K562 (cell line): ENCODE measurements around the gene SMAD3. TPM values are rescaled to one million over a fixed set of nuclear protein-coding genes. Genes with fewer than 3 reads are reported as not detected.

Experiments
- BRCA1 ChIP-seq, 2 experiments: fragments of 450-650 bp in 1 of 2; sonication (generic) in 1 of 2; formaldehyde crosslinking in 1 of 2; IDR thresholded peaks; 2 replicates each; pipeline versions ENCODE4 v1.5.0 to v1.6.1; 2017 to 2020; ENCODE audit warnings: mild to moderate bottlenecking in 1 of 2, missing genetic modification reagents in 1 of 2
- CXXC5 ChIP-seq: fragments of 250-450 bp; sonication (Bioruptor Pico); IDR thresholded peaks from 2 replicates; pipeline ENCODE4 v1.8.0; 2022; ENCODE audit warnings: inconsistent platforms, mild to moderate bottlenecking, moderate library complexity
- GTF2A2 ChIP-seq: IDR thresholded peaks from 2 replicates; pipeline ENCODE4 v1.6.1; 2016; ENCODE audit warnings: mild to moderate bottlenecking, missing genetic modification characterization, missing compliant biosample characterization
- JUN ChIP-seq, 2 experiments: sonication (generic) in 1 of 2; formaldehyde crosslinking in 1 of 2; IDR thresholded peaks; 2 replicates each; pipeline versions ENCODE4 v1.6.1 to v1.8.0; 2012 to 2022; ENCODE audit warnings: borderline replicate concordance in 2 of 2, mild to moderate bottlenecking in 2 of 2, improper control_type of control experiment in 1 of 2, low read depth in 1 of 2, low read length in 1 of 2, missing genetic modification reagents in 1 of 2
- KDM1A ChIP-seq, 2 experiments: fragments of 450-650 bp; IDR thresholded peaks; 2 replicates each; pipeline ENCODE4 v1.6.1; 2016; ENCODE audit warnings: mild to moderate bottlenecking in 2 of 2
- KLF6 ChIP-seq: fragments of 250-450 bp; sonication (Bioruptor Pico); IDR thresholded peaks from 2 replicates; pipeline ENCODE4 v1.4.0; 2020; ENCODE audit warnings: mild to moderate bottlenecking, moderate library complexity, borderline replicate concordance
- MXI1 ChIP-seq: IDR thresholded peaks from 2 replicates; pipeline ENCODE4 v1.6.1; 2011; ENCODE audit warnings: low read depth, mild to moderate bottlenecking, improper control_type of control experiment, low read length
- POLR2AphosphoS2 ChIP-seq: IDR thresholded peaks from 2 replicates; pipeline ENCODE4 v1.6.1; 2012; ENCODE audit warnings: low read length, improper control_type of control experiment
- RFX5 ChIP-seq: IDR thresholded peaks from 2 replicates; pipeline ENCODE4 v1.6.1; 2011; ENCODE audit warnings: low read depth, mild to moderate bottlenecking, improper control_type of control experiment, low read length
- RUNX1 ChIP-seq: sonication (generic); IDR thresholded peaks from 2 replicates; pipeline ENCODE4 v1.6.1; 2016; ENCODE audit warnings: antibody characterized with exemption, low read depth
- SAFB2 ChIP-seq: fragments of 200-400 bp; formaldehyde crosslinking; IDR thresholded peaks from 2 replicates; pipeline ENCODE4 v1.6.1; 2018; ENCODE audit warnings: borderline replicate concordance, low read length, low read depth, moderate library complexity; ENCODE audit not compliant: severe bottlenecking
- SIRT6 ChIP-seq: IDR thresholded peaks from one replicate; pipeline ENCODE4 v1.6.1; 2012; ENCODE audit warnings: low read depth, mild to moderate bottlenecking, control low read depth, inconsistent platforms, low read length, moderate library complexity
- TEAD4 ChIP-seq, 2 experiments: sonication (generic) in 1 of 2; formaldehyde crosslinking in 1 of 2; IDR thresholded peaks; 2 replicates each; pipeline versions ENCODE4 v1.6.1 to v1.8.0; 2012 to 2022; ENCODE audit warnings: borderline replicate concordance in 1 of 2, inconsistent platforms in 1 of 2, low read length in 1 of 2, mild to moderate bottlenecking in 1 of 2, missing genetic modification reagents in 1 of 2
- YY1 ChIP-seq, 3 experiments: IDR thresholded peaks; 2 replicates each; pipeline ENCODE4 v1.6.1; 2011; ENCODE audit warnings: low read length in 2 of 3, mild to moderate bottlenecking in 2 of 3, moderate library complexity in 2 of 3, borderline replicate concordance in 1 of 3, control low read depth in 1 of 3, low read depth in 1 of 3; ENCODE audit not compliant: insufficient read depth in 3 of 3, insufficient replicate concordance in 2 of 3, control insufficient read depth in 1 of 3, insufficient read length in 1 of 3; ENCODE audit errors: extremely low read depth in 1 of 3
- ZKSCAN1 ChIP-seq: fragments of 150-350 bp; IDR thresholded peaks from 2 replicates; pipeline ENCODE4 v1.6.1; 2016; ENCODE audit warnings: low read depth, low read length
- ZKSCAN8 ChIP-seq: fragments of 200-800 bp; sonication (Bioruptor generic); IDR thresholded peaks from 2 replicates; pipeline ENCODE4 v1.6.1; 2016; ENCODE audit warnings: missing genetic modification characterization, missing compliant biosample characterization
- ZNF282 ChIP-seq: sonication (generic); formaldehyde crosslinking; IDR thresholded peaks from 2 replicates; pipeline ENCODE4 v1.8.1; 2023; ENCODE audit warnings: missing genetic modification reagents
- ZNF408 ChIP-seq: fragments of 250-450 bp; sonication (Bioruptor Pico); IDR thresholded peaks from 2 replicates; pipeline ENCODE4 v1.4.0; 2020; ENCODE audit warnings: low read depth, mild to moderate bottlenecking, moderate library complexity
- ZNF518B ChIP-seq: fragments of 250-450 bp; sonication (Bioruptor Pico); IDR thresholded peaks from 2 replicates; pipeline ENCODE4 v1.5.0; 2021; ENCODE audit warnings: mild to moderate bottlenecking, moderate library complexity
- polyA plus RNA-seq, 8 experiments: library from polyadenylated mRNA; depleted of rRNA in 4 of 8; stranded (reverse) in 5 of 8; unstranded in 3 of 8; fragments of >200 nt; fragmentation: Nextera tagmentation in 2 of 8; fragmentation: Illumina TruSeq in 1 of 8; extraction: Ambion mirVana in 2 of 8; extraction: Trizol in 1 of 8; gene quantifications; 2 replicates each; pipeline versions ENCODE4 v1.2.1 to v1.2.3, GENCODE V29; 2011 to 2014; ENCODE audit warnings: inconsistent platforms in 1 of 8, missing spikeins in 1 of 8
- total RNA-seq, 7 experiments: library from RNA; depleted of rRNA in 6 of 7; stranded (reverse); fragments of >200 nt in 6 of 7; fragmentation: Illumina TruSeq in 2 of 7; extraction: Trizol in 2 of 7; gene quantifications; 2 replicates each; pipeline versions ENCODE4 v1.2.1 to v1.2.3, GENCODE V29; 2011 to 2021; ENCODE audit warnings: low replicate concordance in 1 of 7
- TF ChIP-seq, protein P1 (sequence below): fragments of 450-650 bp; IDR thresholded peaks from 2 replicates; pipeline ENCODE4 v1.6.1; 2017; ENCODE audit warnings: mild to moderate bottlenecking, moderate library complexity

The SMAD3 gene
- total and polyA plus RNA-seq, 9 of the 15 experiments (the other 6 are each of a cell fraction or from before 2014, with no cell fraction given): 4.3 to 39.2 (median 11.1) TPM

DNA sequence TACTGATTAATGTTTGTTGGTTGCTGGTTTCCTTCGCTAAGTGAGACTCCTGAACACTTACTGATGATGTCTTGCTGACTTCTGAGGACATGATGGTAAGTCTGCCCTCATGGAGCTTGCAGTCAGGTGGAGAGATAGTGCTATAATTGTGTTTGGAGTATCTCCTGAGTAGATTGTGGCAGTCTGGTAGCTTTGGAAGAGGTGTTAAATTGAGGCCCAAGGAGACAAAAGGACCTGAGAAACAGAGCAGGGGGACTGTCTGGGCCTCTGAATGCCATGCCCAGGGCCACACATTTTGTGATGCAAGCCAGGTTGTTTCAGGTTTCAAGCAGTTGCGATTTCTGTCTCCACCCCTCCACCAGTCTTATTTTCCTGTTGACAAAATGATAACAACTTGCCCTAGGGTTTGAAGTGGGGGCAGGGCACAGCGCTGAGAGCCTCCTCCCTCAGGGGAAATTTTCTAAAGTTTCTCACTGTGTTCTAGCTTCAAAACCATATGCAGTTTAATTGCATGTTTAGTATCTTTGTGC lies 16.7 kb downstream of the SMAD3 start (continued):
- TF ChIP-seq ZNF518B (CRISPR knock-in tag): no peak
- no peak for TF ChIP-seq ZNF282 (CRISPR knock-in tag)
- TF ChIP-seq RFX5: no peak
- TF ChIP-seq MXI1: no peak
- TF ChIP-seq YY1 (IDR thresholded peaks at IDR 0.05; ENCODE audit: borderline replicate concordance in 1 of 3, control insufficient read depth in 1 of 3, extremely low read depth in 1 of 3, insufficient read depth in 3 of 3, insufficient read length in 1 of 3, insufficient replicate concordance in 2 of 3, low read depth in 1 of 3, low read length in 2 of 3): no peak
- no peak for TF ChIP-seq RUNX1
- TF ChIP-seq SAFB2: no peak
- no peak for TF ChIP-seq POLR2AphosphoS2
- TF ChIP-seq ZKSCAN1: no peak
- no peak for TF ChIP-seq JUN (IDR thresholded peaks at IDR 0.05; ENCODE audit: borderline replicate concordance, low read depth, low read length)
- 0 out of 2 replicates have a peak, but pooled peaks have one; percentile 41 for TF ChIP-seq JUN (CRISPR knock-in tag; IDR thresholded peaks at IDR 0.05; ENCODE audit: borderline replicate concordance)
- TF ChIP-seq ZKSCAN8 (CRISPR knock-in tag): no peak; the same call in 1 of the 2 replicates
- no peak for TF ChIP-seq KLF6 (CRISPR knock-in tag)
- no peak for TF ChIP-seq GTF2A2 (tag)
- TF ChIP-seq SIRT6: no peak
- peak; percentile 23; the same call in 1 of the 2 replicates for TF ChIP-seq TEAD4 (IDR thresholded peaks at IDR 0.05; ENCODE audit: low read length)
- no peak for TF ChIP-seq TEAD4 (CRISPR knock-in tag; IDR thresholded peaks at IDR 0.05; ENCODE audit: borderline replicate concordance)
- no peak for TF ChIP-seq BRCA1 (IDR thresholded peaks at IDR 0.05)
- TF ChIP-seq BRCA1 (CRISPR knock-in tag; IDR thresholded peaks at IDR 0.05): no peak
- TF ChIP-seq ZNF408: no peak
- peak in 1 of 2 experiments; percentile 60; a peak in 2 of 4 replicates for TF ChIP-seq KDM1A (IDR thresholded peaks at IDR 0.05)
- TF ChIP-seq, protein P1, sequence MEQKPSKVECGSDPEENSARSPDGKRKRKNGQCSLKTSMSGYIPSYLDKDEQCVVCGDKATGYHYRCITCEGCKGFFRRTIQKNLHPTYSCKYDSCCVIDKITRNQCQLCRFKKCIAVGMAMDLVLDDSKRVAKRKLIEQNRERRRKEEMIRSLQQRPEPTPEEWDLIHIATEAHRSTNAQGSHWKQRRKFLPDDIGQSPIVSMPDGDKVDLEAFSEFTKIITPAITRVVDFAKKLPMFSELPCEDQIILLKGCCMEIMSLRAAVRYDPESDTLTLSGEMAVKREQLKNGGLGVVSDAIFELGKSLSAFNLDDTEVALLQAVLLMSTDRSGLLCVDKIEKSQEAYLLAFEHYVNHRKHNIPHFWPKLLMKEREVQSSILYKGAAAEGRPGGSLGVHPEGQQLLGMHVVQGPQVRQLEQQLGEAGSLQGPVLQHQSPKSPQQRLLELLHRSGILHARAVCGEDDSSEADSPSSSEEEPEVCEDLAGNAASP: no peak
- no peak for TF ChIP-seq CXXC5 (CRISPR knock-in tag)
